Measurements from ENCODE around the gene TSPAN9. TPM values are rescaled to one million over a fixed set of nuclear protein-coding genes. Genes with fewer than 3 reads are reported as not detected.

TSPAN9 gene
- total RNA-seq, result 30.2 and 35.8 TPM in 2 replicates

GRCh38 chr12:3076730-3077571, at the start of gene TSPAN9:
TSS of gene TSPAN9 (plus strand) at chr12:3077379. CDS start at chr12:3201194, 123,815 bp downstream.

Other genes starting within 250 kb of the TSPAN9 start
- not detected in 2 replicates for gene NRIP2, start 242.3 kb upstream of the TSPAN9 start, total RNA-seq
- not detected in 2 replicates for gene TEX52, start 220.3 kb upstream of the TSPAN9 start, total RNA-seq
- gene FOXM1, start 200.2 kb upstream of the TSPAN9 start, total RNA-seq, result 65.2 and 67.2 TPM in 2 replicates
- 48.8 and 50.5 TPM in 2 replicates for gene RHNO1, start 200.2 kb upstream of the TSPAN9 start, total RNA-seq
- 20.1 and 22.4 TPM in 2 replicates for gene TULP3, start 186.5 kb upstream of the TSPAN9 start, total RNA-seq
- 78.2 and 82.3 TPM in 2 replicates for gene TEAD4, start 118.0 kb upstream of the TSPAN9 start, total RNA-seq

Measured in mammary microvascular endothelial cell (primary cell).